K562 (cell line): Measurements from ENCODE around the gene CENPN. TPM values are rescaled to one million over a fixed set of nuclear protein-coding genes. Genes with fewer than 3 reads are reported as not detected.

Experiments used
- ATF6 ChIP-seq: sonication (generic); formaldehyde crosslinking; IDR thresholded peaks from 2 replicates; pipeline ENCODE4 v1.4.0; 2020; ENCODE audit warnings: mild to moderate bottlenecking, missing genetic modification reagents
- BHLHE40 ChIP-seq: IDR thresholded peaks from 2 replicates; pipeline ENCODE4 v1.6.1; 2011; ENCODE audit warnings: low read length, improper control_type of control experiment
- C11orf30 ChIP-seq: fragments of 450-650 bp; IDR thresholded peaks from 2 replicates; pipeline ENCODE4 v1.6.1; 2016; ENCODE audit warnings: low read depth, mild to moderate bottlenecking
- DLX4 ChIP-seq: fragments of 250-450 bp; sonication (Bioruptor Pico); IDR thresholded peaks from 2 replicates; pipeline ENCODE4 v1.6.1; 2021; ENCODE audit warnings: mild to moderate bottlenecking
- FOXM1 ChIP-seq, 2 experiments: fragments of 450-650 bp in 1 of 2; sonication (generic) in 1 of 2; formaldehyde crosslinking in 1 of 2; IDR thresholded peaks; 2 replicates each; pipeline versions ENCODE4 v1.6.1 to v1.9.0; 2017 to 2022; ENCODE audit warnings: low read depth in 2 of 2, mild to moderate bottlenecking in 2 of 2, missing genetic modification reagents in 1 of 2, moderate library complexity in 1 of 2
- JUND ChIP-seq, 2 experiments: IDR thresholded peaks; 2 replicates in 1 of 2; 3 replicates in 1 of 2; pipeline ENCODE4 v1.6.1; 2011; ENCODE audit warnings: borderline replicate concordance in 2 of 2, low read depth in 2 of 2, low read length in 2 of 2, improper control_type of control experiment in 1 of 2, missing biosample characterization in 1 of 2, missing genetic modification characterization in 1 of 2, missing genetic modification reagents in 1 of 2
- KDM2B ChIP-seq: fragments of 250-450 bp; sonication (Bioruptor Pico); IDR thresholded peaks from 2 replicates; pipeline ENCODE4 v1.8.0; 2021; ENCODE audit warnings: mild to moderate bottlenecking, moderate library complexity
- LCOR ChIP-seq: sonication (generic); formaldehyde crosslinking; IDR thresholded peaks from 2 replicates; pipeline ENCODE4 v1.8.0; 2022; ENCODE audit warnings: mild to moderate bottlenecking, missing genetic modification reagents
- MAZ ChIP-seq, 2 experiments: fragments of 450-650 bp in 1 of 2; sonication (generic) in 1 of 2; formaldehyde crosslinking; IDR thresholded peaks in 1 of 2; conservative IDR thresholded peaks in 1 of 2; 2 replicates each; pipeline versions ENCODE4 v1.4.0 to v1.5.0; 2020; ENCODE audit warnings: mild to moderate bottlenecking in 1 of 2, missing genetic modification reagents in 1 of 2
- MIER1 ChIP-seq: fragments of 450-650 bp; IDR thresholded peaks from 2 replicates; pipeline ENCODE4 v1.6.1; 2016; ENCODE audit warnings: antibody characterized with exemption, mild to moderate bottlenecking, low read depth
- MTA3 ChIP-seq: fragments of 450-650 bp; formaldehyde crosslinking; IDR thresholded peaks from 2 replicates; pipeline ENCODE4 v1.6.1; 2017; ENCODE audit warnings: mild to moderate bottlenecking, borderline replicate concordance
- NFIC ChIP-seq: fragments of 450-650 bp; IDR thresholded peaks from 2 replicates; pipeline ENCODE4 v1.6.1; 2017; ENCODE audit warnings: mild to moderate bottlenecking, inconsistent platforms
- PKNOX1 ChIP-seq: fragments of 450-650 bp; IDR thresholded peaks from 2 replicates; pipeline ENCODE4 v1.6.1; 2016
- SLC30A9 ChIP-seq: fragments of 250-450 bp; sonication (Bioruptor Pico); IDR thresholded peaks from 2 replicates; pipeline ENCODE4 v1.8.0; 2022; ENCODE audit warnings: mild to moderate bottlenecking, moderate library complexity
- SMAD4 ChIP-seq: fragments of 250-450 bp; sonication (Bioruptor Pico); conservative IDR thresholded peaks from 2 replicates; pipeline ENCODE4 v1.8.0; 2021; ENCODE audit warnings: inconsistent platforms, mild to moderate bottlenecking, moderate library complexity
- TGIF2 ChIP-seq: sonication (generic); formaldehyde crosslinking; IDR thresholded peaks from 2 replicates; pipeline ENCODE4 v1.8.1; 2022; ENCODE audit warnings: mild to moderate bottlenecking, missing genetic modification reagents, moderate library complexity
- TRIM28 ChIP-seq: fragments of 450-650 bp; IDR thresholded peaks from 2 replicates; pipeline ENCODE4 v1.6.1; 2017
- ZEB2 ChIP-seq: fragments of 450-650 bp; IDR thresholded peaks from 2 replicates; pipeline ENCODE4 v1.6.1; 2016
- ZNF197 ChIP-seq: fragments of 200-800 bp; sonication (Bioruptor generic); IDR thresholded peaks from 2 replicates; pipeline ENCODE4 v1.6.1; 2016; ENCODE audit warnings: low read depth, missing genetic modification characterization, missing compliant biosample characterization
- ZNF740 ChIP-seq, 3 experiments: fragments of 200-800 bp in 1 of 3; sonication (Bioruptor generic) in 1 of 3; sonication (generic) in 1 of 3; formaldehyde crosslinking in 1 of 3; IDR thresholded peaks; 2 replicates each; pipeline versions ENCODE4 v1.6.1 to v1.8.0; 2016 to 2022; ENCODE audit warnings: mild to moderate bottlenecking in 2 of 3, missing compliant biosample characterization in 2 of 3, missing genetic modification characterization in 2 of 3, missing genetic modification reagents in 1 of 3
- polyA plus RNA-seq, 8 experiments: library from polyadenylated mRNA; depleted of rRNA in 4 of 8; stranded (reverse) in 5 of 8; unstranded in 3 of 8; fragments of >200 nt; fragmentation: Nextera tagmentation in 2 of 8; fragmentation: Illumina TruSeq in 1 of 8; extraction: Ambion mirVana in 2 of 8; extraction: Trizol in 1 of 8; gene quantifications; 2 replicates each; pipeline versions ENCODE4 v1.2.1 to v1.2.3, GENCODE V29; 2011 to 2014; ENCODE audit warnings: inconsistent platforms in 1 of 8, missing spikeins in 1 of 8
- total RNA-seq, 7 experiments: library from RNA; depleted of rRNA in 6 of 7; stranded (reverse); fragments of >200 nt in 6 of 7; fragmentation: Illumina TruSeq in 2 of 7; extraction: Trizol in 2 of 7; gene quantifications; 2 replicates each; pipeline versions ENCODE4 v1.2.1 to v1.2.3, GENCODE V29; 2011 to 2021; ENCODE audit warnings: low replicate concordance in 1 of 7
- TF ChIP-seq, protein P1 (sequence below): fragments of 450-650 bp; IDR thresholded peaks from 2 replicates; pipeline ENCODE4 v1.6.1; 2016; ENCODE audit warnings: mild to moderate bottlenecking

Gene CENPN
- total and polyA plus RNA-seq, 9 of the 15 experiments (the other 6 are each of a cell fraction or from before 2014, with no cell fraction given) = 92.3 to 384 (median 140) TPM

- TF ChIP-seq ZNF740 (CRISPR knock-in tag; IDR thresholded peaks at IDR 0.05) (no peak), ZNF740 (tag; IDR thresholded peaks at IDR 0.05) (no peak), PKNOX1 (peak; percentile 74), MTA3 (no peak), LCOR (CRISPR knock-in tag) (peak; percentile 83), NFIC (no peak), SMAD4 (no peak), DLX4 (CRISPR knock-in tag) (no peak), ATF6 (CRISPR knock-in tag) (peak; percentile 72; the same call in 1 of the 2 replicates), C11orf30 (peak; percentile 91), JUND (IDR thresholded peaks at IDR 0.05; ENCODE audit: borderline replicate concordance, low read depth, low read length) (peak; percentile 21; the same call in 1 of the 2 replicates), JUND (tag; IDR thresholded peaks at IDR 0.05; ENCODE audit: borderline replicate concordance, low read depth, low read length) (no peak), KDM2B (CRISPR knock-in tag) (no peak), TGIF2 (no peak; the same call in 1 of the 2 replicates), MIER1 (no peak), TRIM28 (no peak), FOXM1 (IDR thresholded peaks at IDR 0.05; ENCODE audit: low read depth) (peak; percentile 29; the same call in 1 of the 2 replicates), FOXM1 (CRISPR knock-in tag; IDR thresholded peaks at IDR 0.05; ENCODE audit: low read depth) (0 out of 2 replicates have a peak, but pooled peaks have one; percentile 52), MAZ (CRISPR knock-in tag; conservative IDR thresholded peaks at IDR 0.05 in 1 of 2, IDR thresholded peaks at IDR 0.05 in 1 of 2) (peak in 1 of 2 experiments; percentile 91; a peak in 1 of 4 replicates), SLC30A9 (CRISPR knock-in tag) (no peak), ZEB2 (peak; percentile 52; the same call in 1 of the 2 replicates), BHLHE40 (no peak; the same call in 1 of the 2 replicates), ZNF197 (CRISPR knock-in tag) (no peak)
- TF ChIP-seq, protein P1, sequence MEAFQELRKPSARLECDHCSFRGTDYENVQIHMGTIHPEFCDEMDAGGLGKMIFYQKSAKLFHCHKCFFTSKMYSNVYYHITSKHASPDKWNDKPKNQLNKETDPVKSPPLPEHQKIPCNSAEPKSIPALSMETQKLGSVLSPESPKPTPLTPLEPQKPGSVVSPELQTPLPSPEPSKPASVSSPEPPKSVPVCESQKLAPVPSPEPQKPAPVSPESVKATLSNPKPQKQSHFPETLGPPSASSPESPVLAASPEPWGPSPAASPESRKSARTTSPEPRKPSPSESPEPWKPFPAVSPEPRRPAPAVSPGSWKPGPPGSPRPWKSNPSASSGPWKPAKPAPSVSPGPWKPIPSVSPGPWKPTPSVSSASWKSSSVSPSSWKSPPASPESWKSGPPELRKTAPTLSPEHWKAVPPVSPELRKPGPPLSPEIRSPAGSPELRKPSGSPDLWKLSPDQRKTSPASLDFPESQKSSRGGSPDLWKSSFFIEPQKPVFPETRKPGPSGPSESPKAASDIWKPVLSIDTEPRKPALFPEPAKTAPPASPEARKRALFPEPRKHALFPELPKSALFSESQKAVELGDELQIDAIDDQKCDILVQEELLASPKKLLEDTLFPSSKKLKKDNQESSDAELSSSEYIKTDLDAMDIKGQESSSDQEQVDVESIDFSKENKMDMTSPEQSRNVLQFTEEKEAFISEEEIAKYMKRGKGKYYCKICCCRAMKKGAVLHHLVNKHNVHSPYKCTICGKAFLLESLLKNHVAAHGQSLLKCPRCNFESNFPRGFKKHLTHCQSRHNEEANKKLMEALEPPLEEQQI = no peak
These were observed 69.6 kb downstream of the CENPN start (continued) for GRCh38 chr16:81076566-81077075.
